Measurements from ENCODE around the gene PTPN7. TPM values are rescaled to one million over a fixed set of nuclear protein-coding genes. Genes with fewer than 3 reads are reported as not detected.

PTPN7 gene
- total and polyA plus RNA-seq, 2 donors (not counting 3 experiments of a cell fraction or from before 2014, with no cell fraction given): 0.86 to 1.8 TPM

DNA sequence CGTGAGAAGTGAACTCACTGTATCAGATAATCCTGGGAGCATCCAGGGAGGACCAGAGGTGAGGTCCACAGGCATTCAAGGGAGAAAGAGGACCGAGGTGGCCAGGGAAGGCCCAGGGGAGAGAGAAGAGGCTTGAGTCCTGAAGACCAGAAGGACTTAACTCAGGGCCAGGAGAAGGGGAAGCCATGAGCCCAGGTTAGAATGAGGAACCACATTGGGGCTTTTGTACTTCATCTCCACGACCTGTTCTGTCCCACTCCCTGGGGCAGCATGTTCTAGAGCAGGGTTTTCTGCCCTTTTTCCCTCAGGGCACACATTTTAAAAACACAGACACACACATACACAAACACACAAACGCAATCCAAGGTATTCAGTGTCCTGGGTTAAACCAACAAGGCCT is 41.6 kb upstream of the PTPN7 start:
- ChIA-PET CTCF (interaction anchor here (1.1 to 4.9 kb wide), 3 partner anchors 8 to 12 kb away, joined by 3 to 24 read pairs (median 5); partner anchors contain the start of gene LGR6), POLR2A (no interaction called here)
- BruUV-seq (replicated peaks): no TSS peak
- H3K79me2 ChIP-seq (ENCODE audit: control insufficient read depth, insufficient read depth, low read length): no peaks in the 10 kb centered on the region
- no peak overlapping the region for H2AFZ ChIP-seq (ENCODE audit: low read depth, low read length)
- H3K4me1 ChIP-seq (ENCODE audit: control insufficient read depth, extremely low read depth, insufficient read depth, low read length): no peaks in the 10 kb centered on the region
- H3K4me2 ChIP-seq (ENCODE audit: insufficient read depth, low read length): no peak overlapping the region
- H3K36me3 ChIP-seq (ENCODE audit: control insufficient read depth in 2 of 2, extremely low read depth in 1 of 2, insufficient read depth in 2 of 2, low read length in 2 of 2): no peaks in the 10 kb centered on the region
- dilution Hi-C loops (cut with MboI; ENCODE audit: extremely low pct_ligation_motif_present, low sequenced_read_pairs) (loop anchor here (25.0 kb wide), 1 partner anchor 110 kb away; no protein-coding TSS in a partner anchor), intact Hi-C loops (cut with micrococcal nuclease) (no loop called here)
- no peaks in the 10 kb centered on the region for H3K9me3 ChIP-seq (replicated peaks; ENCODE audit: control insufficient read depth, insufficient read depth, low read length)
- H3K27ac ChIP-seq (ENCODE audit: insufficient read depth, low read depth, low read length): no peak overlapping the region
- FAIRE-seq: no peak
- H3K9me1 ChIP-seq (replicated peaks; ENCODE audit: control insufficient read depth, extremely low read depth, insufficient read depth, low read length): no peaks in the 10 kb centered on the region
- no peak for DNase-seq (ENCODE audit: low read depth, low spot score)
- H3K27me3 ChIP-seq (ENCODE audit: control insufficient read depth in 2 of 2, insufficient read depth in 2 of 2, low read length in 2 of 2): peaks cover 9 to 21% of the 10 kb centered on the region in 2 experiments
- H4K20me1 ChIP-seq (replicated peaks; ENCODE audit: control insufficient read depth, extremely low read depth, insufficient read depth, low read length): no peaks in the 10 kb centered on the region
- no peak for TF ChIP-seq GATA2 (IDR thresholded peaks at IDR 0.05; ENCODE audit: insufficient read depth, insufficient read length, low read depth, low read length)
- no peak for TF ChIP-seq MYC (IDR thresholded peaks at IDR 0.05; ENCODE audit: low read depth, low read length)
- TF ChIP-seq MAX (IDR thresholded peaks at IDR 0.05; ENCODE audit: insufficient read depth, insufficient read length): no peak
- TF ChIP-seq JUN (IDR thresholded peaks at IDR 0.05; ENCODE audit: borderline replicate concordance, insufficient read depth, insufficient read length, low read depth): no peak
- TF ChIP-seq POLR2AphosphoS5 (IDR thresholded peaks at IDR 0.05; ENCODE audit: insufficient read depth, low read depth, low read length): no peak
- no peak for TF ChIP-seq CTCF (IDR thresholded peaks at IDR 0.05; ENCODE audit: extremely low read depth in 1 of 2, insufficient read depth in 1 of 2, low read depth in 1 of 2, low read length in 2 of 2)
- no peak for TF ChIP-seq EZH2 (IDR thresholded peaks at IDR 0.05; ENCODE audit: borderline replicate concordance, low read depth, low read length, severe bottlenecking)
- TF ChIP-seq POLR2A (IDR thresholded peaks at IDR 0.05; ENCODE audit: low read depth, low read length): no peak
- no peak overlapping the region for H3K4me3 ChIP-seq (replicated peaks in 1 of 3; ENCODE audit: insufficient read depth in 1 of 3, low read depth in 1 of 3, low read length in 3 of 3)
- H3K9ac ChIP-seq (replicated peaks; ENCODE audit: extremely low read depth, insufficient read depth, low read length): no peak overlapping the region

Measured in endothelial cell of umbilical vein (primary cell).